IPS-15b (cell line): ENCODE measurements around the gene KLK1.
"Not testable (repeated sequence)": the region's sequence is repeated elsewhere in the genome, so short reads cannot be mapped to it uniquely, and the experiment has no call there.

ENCODE experiments used
- H3K27me3 ChIP-seq: one replicate; pipeline ENCODE4 v1.6.1; 2013; ENCODE audit warnings: low read length; ENCODE audit not compliant: control insufficient read depth, insufficient read depth
- H3K36me3 ChIP-seq: one replicate; pipeline ENCODE4 v1.6.1; 2013; ENCODE audit warnings: low read length; ENCODE audit not compliant: control insufficient read depth, insufficient read depth
- H3K4me1 ChIP-seq: one replicate; pipeline ENCODE4 v1.6.1; 2013; ENCODE audit warnings: mild to moderate bottlenecking, low read length; ENCODE audit not compliant: control insufficient read depth, insufficient read depth
- H3K4me3 ChIP-seq: one replicate; pipeline ENCODE4 v1.5.1; 2013; ENCODE audit warnings: low read depth, low read length
- H3K9ac ChIP-seq: one replicate; pipeline ENCODE4 v1.6.1; 2013; ENCODE audit warnings: low read depth, mild to moderate bottlenecking, low read length
- H3K9me3 ChIP-seq: one replicate; pipeline ENCODE4 v1.6.1; 2013; ENCODE audit warnings: mild to moderate bottlenecking, low read length; ENCODE audit not compliant: control insufficient read depth, insufficient read depth

KLK1 gene

GRCh38 chr19:50794876-50795663 is 28.5 kb downstream of the KLK1 start:
- Histone ChIP-seq H3K4me1 (no peaks in the 10 kb centered on the region), H3K27me3 (no peaks in the 10 kb centered on the region), H3K36me3 (peaks cover 32% of the 10 kb centered on the region), H3K9me3 (no peaks in the 10 kb centered on the region), H3K4me3 (no peak overlapping the region), H3K9ac (no peak overlapping the region)

GRCh38 chr19:50794074-50794875 is 29.3 kb downstream of the KLK1 start:
- no peaks in the 10 kb centered on the region for H3K4me1 ChIP-seq
- H3K27me3 ChIP-seq, result no peaks in the 10 kb centered on the region
- no peaks in the 10 kb centered on the region for H3K9me3 ChIP-seq
- peaks cover 24% of the 10 kb centered on the region for H3K36me3 ChIP-seq
- no peak overlapping the region for H3K4me3 ChIP-seq
- H3K9ac ChIP-seq, result no peak overlapping the region

GRCh38 chr19:50793558-50794065 is 30.0 kb downstream of the KLK1 start:
- Histone ChIP-seq H3K9me3 (no peaks in the 10 kb centered on the region), H3K27me3 (no peaks in the 10 kb centered on the region), H3K36me3 (peaks cover 17% of the 10 kb centered on the region), H3K9ac (no peak overlapping the region), H3K4me3 (no peak overlapping the region), H3K4me1 (no peaks in the 10 kb centered on the region)

- Histone ChIP-seq H3K9me3 (no peaks in the 10 kb centered on the region), H3K36me3 (peaks cover 7% of the 10 kb centered on the region), H3K4me1 (no peaks in the 10 kb centered on the region), H3K4me3 (no peak overlapping the region), H3K27me3 (no peaks in the 10 kb centered on the region), H3K9ac (no peak overlapping the region)
Observed at GRCh38 chr19:50792272-50793250, 31.0 kb downstream of the KLK1 start.

GRCh38 chr19:50791594-50792271 is 31.9 kb downstream of the KLK1 start:
- Histone ChIP-seq H3K4me3 (no peak overlapping the region), H3K36me3 (peaks cover 2% of the 10 kb centered on the region), H3K27me3 (no peaks in the 10 kb centered on the region), H3K9ac (no peak overlapping the region), H3K4me1 (no peaks in the 10 kb centered on the region), H3K9me3 (no peaks in the 10 kb centered on the region)

- Histone ChIP-seq H3K4me1 (no peaks in the 10 kb centered on the region), H3K9ac (no peak overlapping the region), H3K27me3 (no peaks in the 10 kb centered on the region), H3K9me3 (no peaks in the 10 kb centered on the region), H3K36me3 (no peaks in the 10 kb centered on the region), H3K4me3 (no peak overlapping the region)
Observed at GRCh38 chr19:50790922-50791467, 32.6 kb downstream of the KLK1 start.

- H3K9me3 ChIP-seq, result no peaks in the 10 kb centered on the region
- no peak within 1 kb of the TSS for H3K9ac ChIP-seq
- H3K4me3 ChIP-seq, result no peak within 1 kb of the TSS
- H3K36me3 ChIP-seq, result no peaks in the 10 kb centered on the region
- no peaks in the 10 kb centered on the region for H3K27me3 ChIP-seq
- no peaks in the 10 kb centered on the region for H3K4me1 ChIP-seq
Observed at GRCh38 chr19:50790396-50790795, 33.2 kb downstream of the KLK1 start, which contains the start of gene ACP4. Gene ACP4, plus strand, starts transcription at chr19:50790415. Its CDS starts 0 bp downstream, at chr19:50790415.

GRCh38 chr19:50785329-50785728 is 38.3 kb downstream of the KLK1 start:
- Histone ChIP-seq H3K4me3 (no peak overlapping the region), H3K9me3 (no peaks in the 10 kb centered on the region), H3K27me3 (peaks cover 17% of the 10 kb centered on the region), H3K9ac (no peak overlapping the region), H3K4me1 (no peaks in the 10 kb centered on the region), H3K36me3 (no peaks in the 10 kb centered on the region)

- Histone ChIP-seq H3K4me1 (no peaks in the 10 kb centered on the region), H3K9me3 (no peaks in the 10 kb centered on the region), H3K4me3 (no peak overlapping the region), H3K27me3 (peaks cover 23% of the 10 kb centered on the region), H3K9ac (no peak overlapping the region), H3K36me3 (no peaks in the 10 kb centered on the region)
Observed at GRCh38 chr19:50784710-50785109, 38.9 kb downstream of the KLK1 start.

- not testable (repeated sequence) for H3K36me3 ChIP-seq, H3K9me3 ChIP-seq, H3K4me3 ChIP-seq, H3K4me1 ChIP-seq, H3K9ac ChIP-seq
- peaks cover 33% of the 10 kb centered on the region for H3K27me3 ChIP-seq
Observed at GRCh38 chr19:50783848-50784152, 39.8 kb downstream of the KLK1 start.
